Ishikawa (cell line): ENCODE results near the gene CFAP61.

ENCODE experiments used
- REST ChIP-seq: IDR thresholded peaks from 2 replicates; pipeline ENCODE4 v1.6.1; 2012; ENCODE audit warnings: low read depth, mild to moderate bottlenecking
- ZBTB7A ChIP-seq: IDR thresholded peaks from 2 replicates; pipeline ENCODE4 v1.6.1; 2012; ENCODE audit warnings: low read depth

GRCh38 chr20:20241976-20242375, 189.6 kb downstream of the CFAP61 start:
- no peak for TF ChIP-seq REST
- TF ChIP-seq ZBTB7A: no peak
